Endothelial cell of umbilical vein (primary cell): ENCODE results near the gene TCEANC. TPM values are rescaled to one million over a fixed set of nuclear protein-coding genes. Genes with fewer than 3 reads are reported as not detected.

ENCODE experiments used
- BruUV-seq: library from RNA; stranded (reverse); fragments of 400-500 nt; replicated peaks from 2 replicates; lab custom pipeline; 2021; lab: Mats Ljungman, UMichigan
- CTCF ChIA-PET: fragments of 300-600, 350-600 bp; sonication (Branson Sonifier 250); formaldehyde crosslinking; loops from one replicate; lab custom pipeline; 2021; ENCODE audit warnings: antibody characterized with exemption, inconsistent platforms; lab: Charles Lee
- POLR2A ChIA-PET: fragments of 300-600, 350-600 bp; sonication (Branson Sonifier 250); formaldehyde crosslinking; loops from one replicate; lab custom pipeline; 2021; ENCODE audit warnings: antibody characterized with exemption, inconsistent platforms; lab: Charles Lee
- DNase-seq: peaks from one replicate; pipeline ENCODE4 v3.0.0-alpha.2; 2011; ENCODE audit warnings: low read depth, low spot score
- FAIRE-seq: peaks from 2 replicates; lab custom pipeline; 2011; peaks lifted over from hg19 to GRCh38; lab: Jason Lieb, UNC
- H2AFZ ChIP-seq: 2 replicates; pipeline ENCODE4 v1.6.0; 2012; ENCODE audit warnings: low read depth, low read length, control low read depth, inconsistent platforms
- H3K27ac ChIP-seq: 2 replicates; pipeline ENCODE4 v1.5.1; 2011; ENCODE audit warnings: low read depth, mild to moderate bottlenecking, control low read depth, low read length, moderate library complexity; ENCODE audit not compliant: insufficient read depth
- H3K27me3 ChIP-seq, 2 experiments: 2 replicates each; pipeline versions ENCODE4 v1.6.0 to v1.6.1; 2011; ENCODE audit warnings: low read length in 2 of 2, mixed read lengths in 1 of 2; ENCODE audit not compliant: control insufficient read depth in 2 of 2, insufficient read depth in 2 of 2
- H3K36me3 ChIP-seq, 2 experiments: 2 replicates in 1 of 2; 3 replicates in 1 of 2; pipeline ENCODE4 v1.5.1; 2011; ENCODE audit warnings: low read length in 2 of 2, mild to moderate bottlenecking in 1 of 2, moderate library complexity in 1 of 2; ENCODE audit not compliant: control insufficient read depth in 2 of 2, insufficient read depth in 2 of 2; ENCODE audit errors: extremely low read depth in 1 of 2
- H3K4me1 ChIP-seq: 3 replicates; pipeline ENCODE4 v1.5.1; 2011; ENCODE audit warnings: mild to moderate bottlenecking, low read length; ENCODE audit not compliant: control insufficient read depth, insufficient read depth; ENCODE audit errors: extremely low read depth
- H3K4me2 ChIP-seq: 2 replicates; pipeline ENCODE4 v1.6.1; 2011; ENCODE audit warnings: low read length, control low read depth, mixed read lengths; ENCODE audit not compliant: insufficient read depth
- H3K4me3 ChIP-seq, 3 experiments: fragments of 200-600 bp in 1 of 3; sonication (generic), shearing (Covaris generic) in 1 of 3; replicated peaks in 1 of 3; 2 replicates each; pipeline ENCODE4 v1.5.1; 2011 to 2016; ENCODE audit warnings: control low read depth in 3 of 3, low read length in 3 of 3, mild to moderate bottlenecking in 2 of 3, inconsistent platforms in 1 of 3, low read depth in 1 of 3, moderate library complexity in 1 of 3; ENCODE audit not compliant: insufficient read depth in 1 of 3
- H3K79me2 ChIP-seq: 2 replicates; pipeline ENCODE4 v1.6.0; 2012; ENCODE audit warnings: low read length, inconsistent platforms; ENCODE audit not compliant: control insufficient read depth, insufficient read depth
- H3K9ac ChIP-seq: replicated peaks from 2 replicates; pipeline ENCODE3; 2011; ENCODE audit warnings: low read length, control low read depth; ENCODE audit not compliant: insufficient read depth; ENCODE audit errors: extremely low read depth
- H3K9me1 ChIP-seq: replicated peaks from 3 replicates; pipeline ENCODE4 v1.6.0; 2011; ENCODE audit warnings: mild to moderate bottlenecking, low read length; ENCODE audit not compliant: control insufficient read depth, insufficient read depth; ENCODE audit errors: extremely low read depth
- H3K9me3 ChIP-seq: replicated peaks from 2 replicates; pipeline ENCODE4 v1.5.1; 2012; ENCODE audit warnings: low read length, inconsistent platforms; ENCODE audit not compliant: control insufficient read depth, insufficient read depth
- H4K20me1 ChIP-seq: replicated peaks from 2 replicates; pipeline ENCODE3; 2011; ENCODE audit warnings: mild to moderate bottlenecking, low read length; ENCODE audit not compliant: control insufficient read depth, insufficient read depth; ENCODE audit errors: extremely low read depth
- CTCF ChIP-seq, 2 donors: IDR thresholded peaks; 1 replicate in 1 of 2; 2 replicates in 1 of 2; pipeline ENCODE4 v1.5.1; 2011; ENCODE audit warnings: low read length in 2 of 2, mild to moderate bottlenecking in 2 of 2, moderate library complexity in 2 of 2, control low read depth in 1 of 2, inconsistent platforms in 1 of 2, low read depth in 1 of 2; ENCODE audit not compliant: insufficient read depth in 1 of 2; ENCODE audit errors: extremely low read depth in 1 of 2
- EZH2 ChIP-seq: IDR thresholded peaks from 2 replicates; pipeline ENCODE4 v1.6.1; 2012; ENCODE audit warnings: borderline replicate concordance, low read depth, mild to moderate bottlenecking, moderate library complexity, low read length, inconsistent platforms; ENCODE audit not compliant: severe bottlenecking
- FOS ChIP-seq: IDR thresholded peaks from 2 replicates; pipeline ENCODE4 v1.6.1; 2011; ENCODE audit warnings: mild to moderate bottlenecking, low read length, moderate library complexity, borderline replicate concordance; ENCODE audit not compliant: insufficient read depth
- GATA2 ChIP-seq: IDR thresholded peaks from 2 replicates; pipeline ENCODE4 v1.7.0; 2011; ENCODE audit warnings: low read depth, mild to moderate bottlenecking, moderate library complexity, mixed read lengths, low read length; ENCODE audit not compliant: insufficient read length, insufficient read depth
- JUN ChIP-seq: IDR thresholded peaks from 2 replicates; pipeline ENCODE4 v1.6.1; 2011; ENCODE audit warnings: borderline replicate concordance, low read depth; ENCODE audit not compliant: insufficient read length, insufficient read depth
- MYC ChIP-seq: IDR thresholded peaks from one replicate; pipeline ENCODE4 v1.6.1; 2011; ENCODE audit warnings: mild to moderate bottlenecking, low read depth, low read length
- POLR2A ChIP-seq: IDR thresholded peaks from 2 replicates; pipeline ENCODE4 v1.6.1; 2012; ENCODE audit warnings: low read depth, mild to moderate bottlenecking, control low read depth, low read length
- POLR2AphosphoS5 ChIP-seq: IDR thresholded peaks from 2 replicates; pipeline ENCODE4 v1.6.1; 2012; ENCODE audit warnings: low read depth, mild to moderate bottlenecking, control low read depth, low read length, moderate library complexity; ENCODE audit not compliant: insufficient read depth
- dilution Hi-C: fragments of 300-500 bp; cut with MboI; formaldehyde crosslinking; loops from one replicate; pipeline ENCODE4 v1.15.0; 2019; ENCODE audit warnings: low sequenced_read_pairs; ENCODE audit not compliant: extremely low pct_ligation_motif_present
- intact Hi-C: fragments of 100-400 bp; cut with micrococcal nuclease; formaldehyde crosslinking; loops from one replicate; pipeline ENCODE4 v1.10.0; 2022
- polyA plus RNA-seq, 4 experiments: library from polyadenylated mRNA; depleted of rRNA in 3 of 4; stranded (reverse) in 3 of 4; unstranded in 1 of 4; fragments of >200 nt; gene quantifications; 2 replicates each; pipeline versions ENCODE4 v1.2.1 to v1.2.3, GENCODE V29; 2011 to 2012; ENCODE audit warnings: missing spikeins in 1 of 4
- total RNA-seq: library from RNA; stranded (reverse); gene quantifications from 2 replicates; pipeline ENCODE4 v1.2.3, GENCODE V29; 2021
- TF ChIP-seq, protein P1 (sequence below): IDR thresholded peaks from 2 replicates; pipeline ENCODE4 v1.6.1; 2011; ENCODE audit not compliant: insufficient read depth, insufficient read length

Gene TCEANC
- total and polyA plus RNA-seq, 2 donors (not counting 3 experiments of a cell fraction or from before 2014, with no cell fraction given): 0.32 to 0.75 TPM

DNA sequence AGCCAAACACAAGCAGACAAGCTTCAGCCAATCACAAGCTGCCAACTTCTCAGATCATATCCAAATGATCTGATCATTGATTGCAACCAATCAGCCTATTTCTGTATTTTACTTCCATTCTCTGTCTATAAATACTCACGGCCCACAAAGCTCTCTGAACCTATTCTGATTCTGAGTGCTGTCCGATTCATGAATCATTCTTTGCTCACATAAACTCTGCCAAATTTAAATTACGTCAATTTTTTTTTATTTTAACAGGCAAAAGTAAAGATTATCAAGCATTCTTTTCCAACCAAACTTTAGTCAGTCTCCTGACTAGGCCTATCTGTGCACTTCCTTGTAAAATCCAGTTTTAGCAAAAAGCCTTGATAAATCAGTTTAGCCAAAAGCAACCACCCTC, 1.8 kb upstream of the TCEANC start:
- BruUV-seq: no TSS peak
- H3K79me2 ChIP-seq: no peaks in the 10 kb centered on the region
- H3K4me2 ChIP-seq: no peak overlapping the region
- dilution Hi-C loops (no loop called here), intact Hi-C loops (no loop called here)
- POLR2A ChIA-PET: no interaction called here
- H3K4me1 ChIP-seq: peaks cover 10% of the 10 kb centered on the region
- no peak overlapping the region for H3K27ac ChIP-seq
- CTCF ChIA-PET: no interaction called here
- H3K36me3 ChIP-seq: no peaks in the 10 kb centered on the region
- no peaks in the 10 kb centered on the region for H3K9me3 ChIP-seq
- no peak for DNase-seq
- H3K27me3 ChIP-seq: no peaks in the 10 kb centered on the region
- H2AFZ ChIP-seq: no peak overlapping the region
- no peak overlapping the region for H3K4me3 ChIP-seq
- no peaks in the 10 kb centered on the region for H4K20me1 ChIP-seq
- TF ChIP-seq GATA2: no peak
- no peak overlapping the region for H3K9ac ChIP-seq
- no peaks in the 10 kb centered on the region for H3K9me1 ChIP-seq
- FAIRE-seq: no peak

GRCh38 chrX:13652287-13652793, 601 bp upstream of the TCEANC start:
- H3K4me2 ChIP-seq: peak overlapping the region; percentile 84
- H3K4me3 ChIP-seq: peak overlapping the region; percentile 33 to 89 (median 34)
- H3K79me2 ChIP-seq: no peaks in the 10 kb centered on the region
- FAIRE-seq (no peak), DNase-seq (peak; percentile 76)
- intact Hi-C loops: loop anchor here (2.0 kb wide), 2 partner anchors 682 to 702 kb away; no protein-coding TSS in a partner anchor
- H3K4me1 ChIP-seq: peaks cover 10% of the 10 kb centered on the region
- H3K9me3 ChIP-seq: no peaks in the 10 kb centered on the region
- POLR2A ChIA-PET: no interaction called here
- H3K9me1 ChIP-seq: no peaks in the 10 kb centered on the region
- no peaks in the 10 kb centered on the region for H4K20me1 ChIP-seq
- H3K9ac ChIP-seq: peak overlapping the region; percentile 86
- CTCF ChIA-PET: no interaction called here
- TF ChIP-seq JUN (peak; percentile 55), POLR2A (no peak), GATA2 (no peak), FOS (peak; percentile 63), CTCF (IDR thresholded peaks at IDR 0.05; ENCODE audit: extremely low read depth in 1 of 2, insufficient read depth in 1 of 2, low read depth in 1 of 2, low read length in 2 of 2) (no peak), POLR2AphosphoS5 (no peak), EZH2 (no peak), MYC (no peak)
- TF ChIP-seq, protein P1, sequence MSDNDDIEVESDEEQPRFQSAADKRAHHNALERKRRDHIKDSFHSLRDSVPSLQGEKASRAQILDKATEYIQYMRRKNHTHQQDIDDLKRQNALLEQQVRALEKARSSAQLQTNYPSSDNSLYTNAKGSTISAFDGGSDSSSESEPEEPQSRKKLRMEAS: no peak
- no peaks in the 10 kb centered on the region for H3K36me3 ChIP-seq
- dilution Hi-C loops: no loop called here
- no peaks in the 10 kb centered on the region for H3K27me3 ChIP-seq
- peak overlapping the region; percentile 63 for H3K27ac ChIP-seq
- H2AFZ ChIP-seq: peak overlapping the region; percentile 10
- TSS peak; percentile 64 for BruUV-seq
